ENCODE results near the gene RNF141. TPM values are rescaled to one million over a fixed set of nuclear protein-coding genes. Genes with fewer than 3 reads are reported as not detected.

Gene RNF141
- total RNA-seq, 6 donors from 2014 or later: 13.2 to 74.6 (median 43.1) TPM

DNA sequence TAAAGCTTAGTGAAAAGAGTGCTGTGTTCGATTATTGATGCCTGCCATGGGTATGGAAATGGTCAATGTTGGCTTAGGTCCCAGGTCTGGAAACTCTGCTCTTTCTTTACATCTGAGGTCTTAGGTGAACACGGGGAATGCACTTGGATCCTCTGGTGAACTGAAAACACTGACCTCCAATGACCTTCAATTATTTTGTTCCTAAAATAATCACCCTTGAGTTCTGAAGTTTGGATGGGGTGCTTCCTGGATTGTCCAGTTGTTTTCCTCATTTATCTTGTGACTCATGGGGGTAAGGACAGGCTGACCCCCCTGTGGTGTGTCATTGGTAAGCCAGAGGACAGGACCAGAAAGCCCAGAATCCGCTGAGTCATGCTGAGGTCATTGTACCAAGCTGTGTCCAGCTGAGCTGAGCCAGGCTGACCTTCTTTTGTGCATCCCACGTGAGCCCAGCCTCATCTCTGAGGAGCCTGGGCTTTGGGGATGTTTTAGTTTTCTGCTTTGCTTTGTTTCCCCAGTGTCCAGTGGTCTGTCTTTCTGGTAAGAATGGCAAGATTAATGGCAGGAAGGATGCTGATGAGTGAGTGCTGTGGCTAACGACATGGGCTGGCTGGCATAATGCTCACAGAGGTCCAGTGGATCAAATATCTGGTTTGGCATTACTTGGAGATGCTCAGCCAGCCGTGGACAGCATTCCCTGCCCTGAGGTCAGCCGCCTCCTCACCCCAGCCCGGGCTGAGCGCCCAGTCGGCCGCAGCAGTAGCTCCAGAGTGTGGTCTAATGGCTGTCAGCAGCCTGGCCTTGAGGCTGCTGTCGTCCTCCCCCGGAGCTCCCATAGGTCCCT is 50.4 kb downstream of the RNF141 start:
- H3K4me1 ChIP-seq: peaks cover 0 to 26% (median 4%) of the 10 kb centered on the region in 4 donors
- WGBS, 2 donors: 69 to 86% methylated on average over 4 to 12 of the region's 13 CpGs
- peak overlapping the region; percentile 47 to 76 (median 70) for H3K27ac ChIP-seq
- no peaks in the 10 kb centered on the region for H3K27me3 ChIP-seq
- H3K4me3 ChIP-seq: no peak overlapping the region
- DNase-seq: peak; percentile 84 to 90
- peak; percentile 71 to 88 for ATAC-seq (ENCODE audit: low FRiP score in 2 of 2)
- peaks cover 5 to 37% (median 27%) of the 10 kb centered on the region in 4 donors for H3K36me3 ChIP-seq
- TF ChIP-seq, protein P1, sequence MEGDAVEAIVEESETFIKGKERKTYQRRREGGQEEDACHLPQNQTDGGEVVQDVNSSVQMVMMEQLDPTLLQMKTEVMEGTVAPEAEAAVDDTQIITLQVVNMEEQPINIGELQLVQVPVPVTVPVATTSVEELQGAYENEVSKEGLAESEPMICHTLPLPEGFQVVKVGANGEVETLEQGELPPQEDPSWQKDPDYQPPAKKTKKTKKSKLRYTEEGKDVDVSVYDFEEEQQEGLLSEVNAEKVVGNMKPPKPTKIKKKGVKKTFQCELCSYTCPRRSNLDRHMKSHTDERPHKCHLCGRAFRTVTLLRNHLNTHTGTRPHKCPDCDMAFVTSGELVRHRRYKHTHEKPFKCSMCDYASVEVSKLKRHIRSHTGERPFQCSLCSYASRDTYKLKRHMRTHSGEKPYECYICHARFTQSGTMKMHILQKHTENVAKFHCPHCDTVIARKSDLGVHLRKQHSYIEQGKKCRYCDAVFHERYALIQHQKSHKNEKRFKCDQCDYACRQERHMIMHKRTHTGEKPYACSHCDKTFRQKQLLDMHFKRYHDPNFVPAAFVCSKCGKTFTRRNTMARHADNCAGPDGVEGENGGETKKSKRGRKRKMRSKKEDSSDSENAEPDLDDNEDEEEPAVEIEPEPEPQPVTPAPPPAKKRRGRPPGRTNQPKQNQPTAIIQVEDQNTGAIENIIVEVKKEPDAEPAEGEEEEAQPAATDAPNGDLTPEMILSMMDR (IDR thresholded peaks at IDR 0.05): no peak
- TF ChIP-seq EP300 (IDR thresholded peaks at IDR 0.05) (peak in 1 of 4 donors; percentile 60), POLR2AphosphoS5 (IDR thresholded peaks at IDR 0.05) (peak; percentile 63 to 75), POLR2A (IDR thresholded peaks at IDR 0.05) (no peak)
- H3K9me3 ChIP-seq: no peaks in the 10 kb centered on the region

DNA sequence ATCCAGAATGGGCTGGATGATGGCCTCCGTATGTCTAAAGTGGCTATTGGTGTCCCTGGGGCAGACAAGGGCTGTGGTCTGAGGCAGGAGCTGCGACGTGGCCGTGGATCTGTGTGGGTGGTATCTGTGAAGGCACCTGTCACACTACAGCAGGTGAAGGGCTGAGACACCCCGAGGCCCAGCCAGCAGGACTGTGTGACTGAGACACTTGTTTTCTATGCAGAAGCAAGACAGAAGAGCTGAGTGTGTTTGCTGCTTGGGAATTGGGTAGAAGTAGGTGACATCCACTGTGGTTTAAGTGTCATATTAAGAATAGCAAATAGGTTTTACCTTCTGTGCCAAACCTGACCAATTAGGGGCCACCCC is 51.0 kb downstream of the RNF141 start:
- TF ChIP-seq POLR2AphosphoS5 (IDR thresholded peaks at IDR 0.05) (no peak), POLR2A (IDR thresholded peaks at IDR 0.05) (no peak)
- TF ChIP-seq, protein P1 (IDR thresholded peaks at IDR 0.05): no peak
- no peak for ATAC-seq (ENCODE audit: low FRiP score in 2 of 2)
- Histone ChIP-seq H3K4me1 (peaks cover 0 to 26% (median 4%) of the 10 kb centered on the region in 4 donors), H3K27ac (peak overlapping the region; percentile 25 to 76 (median 58)), H3K9me3 (no peaks in the 10 kb centered on the region), H3K36me3 (peaks cover 5 to 31% (median 24%) of the 10 kb centered on the region in 4 donors), H3K27me3 (no peaks in the 10 kb centered on the region), H3K4me3 (no peak overlapping the region)
- 83 to 97% methylated on average over 5 of the region's 5 CpGs for WGBS, 2 donors
- DNase-seq: no peak

DNA sequence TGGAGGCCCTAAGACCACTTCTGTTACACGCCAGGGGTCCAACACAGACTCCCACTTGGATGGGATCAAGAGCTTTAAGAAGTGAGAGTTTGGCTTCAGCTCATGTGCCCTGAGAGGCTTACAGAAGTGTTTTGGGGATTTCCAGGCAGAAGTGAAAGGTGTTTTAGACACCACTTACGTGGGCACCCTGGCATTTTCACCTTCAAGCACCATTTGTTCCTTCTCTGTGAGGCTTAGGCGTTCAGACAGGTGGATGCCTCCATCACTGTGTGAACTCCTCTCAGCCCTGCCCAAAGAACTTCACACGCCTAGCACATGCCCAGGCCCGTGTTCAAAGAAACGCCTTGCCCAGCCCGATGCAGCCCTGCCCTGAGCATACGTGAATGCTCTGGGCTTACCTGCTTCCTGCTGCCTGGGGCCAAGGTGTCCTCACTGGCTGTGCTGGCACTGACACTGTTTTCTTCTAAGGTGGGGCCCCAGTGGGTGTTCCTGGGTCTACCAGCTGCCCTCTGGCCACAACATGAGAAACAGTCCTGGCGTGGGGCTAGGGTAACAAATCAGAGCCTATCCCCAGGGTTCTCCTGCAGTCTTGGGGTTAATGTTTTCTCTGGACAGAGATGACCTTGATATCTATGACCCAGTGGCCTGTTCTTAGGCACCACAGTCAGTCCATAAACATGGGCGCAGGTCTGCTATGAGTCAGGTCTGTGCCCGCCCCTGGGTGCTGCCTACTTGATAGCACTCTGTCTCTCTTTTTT is 51.9 kb downstream of the RNF141 start:
- 88 to 89% methylated on average over 11 of the region's 11 CpGs for WGBS, 2 donors
- peak overlapping the region; percentile 44 to 76 (median 66) for H3K27ac ChIP-seq

DNA sequence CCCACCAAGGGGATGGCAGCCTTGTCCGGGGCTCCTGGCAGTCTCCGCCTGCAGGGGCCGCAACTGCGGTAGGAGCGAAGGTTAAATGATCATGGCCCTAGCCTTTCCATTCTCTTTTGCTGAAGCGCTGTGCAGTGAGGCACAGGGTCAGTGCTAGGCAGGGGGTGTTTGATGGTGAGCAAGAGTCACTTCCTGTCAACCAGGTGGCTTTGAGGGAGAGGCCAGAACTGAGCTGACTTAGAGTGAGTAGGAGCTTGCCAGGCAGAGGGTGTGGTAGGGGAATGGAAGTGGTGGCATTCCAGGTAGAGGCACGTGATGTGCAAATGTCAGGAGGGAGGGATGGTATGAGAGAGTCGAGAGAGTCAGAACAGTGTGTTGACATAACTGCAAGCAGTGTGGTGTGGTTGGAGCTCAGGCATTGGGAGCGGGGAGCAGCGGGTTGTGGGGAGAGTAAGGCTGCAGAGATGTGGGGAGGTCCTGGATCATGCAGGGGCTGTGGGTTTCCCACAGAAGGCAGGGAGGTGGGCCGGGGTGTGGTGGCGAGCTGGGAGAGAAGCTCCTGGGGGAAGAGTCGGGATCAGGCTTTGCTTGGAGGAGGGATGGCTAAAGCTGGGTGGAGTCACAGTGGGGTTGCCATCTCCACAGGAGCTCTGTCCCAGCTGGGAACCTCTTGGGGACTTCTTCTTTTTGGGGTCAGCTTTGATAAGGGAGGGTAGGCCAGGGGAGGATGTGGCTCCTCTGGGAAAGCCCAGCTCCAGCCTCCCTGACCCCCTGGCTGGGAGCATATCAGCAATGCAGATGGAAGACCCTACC is 52.7 kb downstream of the RNF141 start:
- Histone ChIP-seq H3K27ac (peak overlapping the region in 3 of 4 donors; percentile 44 to 76 (median 61)), H3K36me3 (peaks cover 5 to 35% (median 18%) of the 10 kb centered on the region in 4 donors), H3K4me1 (peaks cover 0 to 26% (median 4%) of the 10 kb centered on the region in 4 donors), H3K9me3 (no peaks in the 10 kb centered on the region), H3K27me3 (no peaks in the 10 kb centered on the region), H3K4me3 (no peak overlapping the region)
- 80 to 89% methylated on average over 13 of the region's 13 CpGs for WGBS, 2 donors
- ATAC-seq (ENCODE audit: low FRiP score in 2 of 2) (peak in 1 of 2 donors; percentile 30), DNase-seq (peak; percentile 37 to 65)
- TF ChIP-seq POLR2AphosphoS5 (IDR thresholded peaks at IDR 0.05) (no peak), POLR2A (IDR thresholded peaks at IDR 0.05) (no peak), EP300 (IDR thresholded peaks at IDR 0.05) (no peak)
- TF ChIP-seq, protein P1 (IDR thresholded peaks at IDR 0.05): no peak

More for the DNA sequence above, 51.9 kb downstream of the RNF141 start:
- ATAC-seq (ENCODE audit: low FRiP score in 2 of 2) (peak in 1 of 2 donors; percentile 9), DNase-seq (peak in 1 of 2 donors; percentile 36)
- H3K27me3 ChIP-seq: no peaks in the 10 kb centered on the region
- no peak for TF ChIP-seq EP300 (IDR thresholded peaks at IDR 0.05)
- TF ChIP-seq, protein P1 (IDR thresholded peaks at IDR 0.05): no peak
- no peak for TF ChIP-seq POLR2A (IDR thresholded peaks at IDR 0.05)
- no peak for TF ChIP-seq POLR2AphosphoS5 (IDR thresholded peaks at IDR 0.05)
- H3K4me3 ChIP-seq: no peak overlapping the region
- H3K36me3 ChIP-seq: peaks cover 5 to 36% (median 20%) of the 10 kb centered on the region in 4 donors
- peaks cover 0 to 26% (median 4%) of the 10 kb centered on the region in 4 donors for H3K4me1 ChIP-seq
- H3K9me3 ChIP-seq: no peaks in the 10 kb centered on the region

Data from upper lobe of left lung (tissue), 6 donors.